ENCODE measurements around the gene VPS25.

GRCh38 chr17:42783062-42783790, 10.0 kb downstream of the VPS25 start:
- TF ChIP-seq SIN3A (IDR thresholded peaks at IDR 0.05; ENCODE audit: borderline replicate concordance, insufficient read depth, low read depth, low read length) = no peak
- no peak for TF ChIP-seq CTCF (IDR thresholded peaks at IDR 0.05)
- TF ChIP-seq REST (IDR thresholded peaks at IDR 0.05; ENCODE audit: insufficient read depth in 1 of 2, low read depth in 2 of 2, low read length in 1 of 2) = no peak
- TF ChIP-seq POLR2AphosphoS5 (IDR thresholded peaks at IDR 0.05; ENCODE audit: low read depth, low read length) = no peak

Measured in Panc1 (cell line).